Activated naive CD4-positive, alpha-beta T cell treated with anti-CD3 and anti-CD28 coated beads for 36 hours (primary cell): ENCODE measurements around the gene UVSSA. TPM values are rescaled to one million over a fixed set of nuclear protein-coding genes. Genes with fewer than 3 reads are reported as not detected.
"Not testable (repeated sequence)": the region's sequence is repeated elsewhere in the genome, so short reads cannot be mapped to it uniquely, and the experiment has no call there.

Source experiments
- CTCF ChIA-PET: fragments of 350-600 bp; sonication (Branson Sonifier 250); formaldehyde crosslinking; loops from one replicate; lab custom pipeline; 2021; ENCODE audit warnings: antibody characterized with exemption; lab: Charles Lee
- DNase-seq: peaks from one replicate; pipeline ENCODE4 v3.0.0-alpha.2; 2020
- H3K27ac Mint-ChIP-seq: one replicate; pipeline ENCODE4 v1.8.0; 2021; ENCODE audit warnings: mild to moderate bottlenecking, mixed read lengths
- H3K27me3 Mint-ChIP-seq: one replicate; pipeline ENCODE4 v1.8.0; 2021; ENCODE audit warnings: low read depth, mixed read lengths
- H3K36me3 Mint-ChIP-seq: one replicate; pipeline ENCODE4 v1.8.0; 2021; ENCODE audit warnings: low read depth, mixed read lengths
- H3K4me1 Mint-ChIP-seq: one replicate; pipeline ENCODE4 v1.8.0; 2021; ENCODE audit warnings: low read depth, mixed read lengths
- H3K4me3 Mint-ChIP-seq: one replicate; pipeline ENCODE4 v1.8.0; 2021; ENCODE audit warnings: mild to moderate bottlenecking, moderate library complexity, mixed read lengths
- H3K9me3 Mint-ChIP-seq: one replicate; pipeline ENCODE4 v1.8.0; 2021; ENCODE audit warnings: mixed read lengths
- intact Hi-C: fragments of 100-400 bp; cut with micrococcal nuclease; formaldehyde crosslinking; loops from one replicate; pipeline ENCODE4 v1.15.1; 2023
- total RNA-seq, 2 experiments: library from RNA; stranded (reverse); gene quantifications; one replicate each; pipeline ENCODE4 v1.2.3, GENCODE V29; 2021

UVSSA gene
- total RNA-seq, 2 experiments from 2014 or later: 20.0 to 24.3 TPM

DNA sequence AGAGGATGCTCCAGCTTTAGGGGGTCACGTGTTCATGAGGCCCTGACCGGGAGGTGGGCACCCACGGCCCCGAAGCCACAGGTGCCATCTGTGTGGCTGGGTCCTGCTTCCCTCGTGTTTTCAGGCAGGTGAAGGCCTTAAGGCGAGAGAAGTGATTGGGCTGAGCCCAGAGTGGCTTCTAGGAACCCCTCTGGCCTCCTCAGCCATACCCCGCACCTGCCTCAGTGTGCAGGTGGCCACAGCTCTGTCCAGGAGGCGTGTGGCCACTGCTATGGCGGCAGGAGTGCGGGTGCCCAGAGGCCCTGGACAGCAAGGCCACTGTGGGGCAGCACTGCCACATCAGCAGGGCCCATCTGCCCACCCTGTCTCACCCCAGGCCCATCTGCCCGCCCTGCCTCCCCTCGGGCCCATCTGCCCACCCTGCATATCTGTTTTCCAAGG lies 34.2 kb downstream of the UVSSA start:
- no peaks in the 10 kb centered on the region for H3K27me3 Mint-ChIP-seq
- no peaks in the 10 kb centered on the region for H3K4me1 Mint-ChIP-seq
- no peak overlapping the region for H3K27ac Mint-ChIP-seq
- DNase-seq: no peak
- intact Hi-C loops: no loop called here
- CTCF ChIA-PET: no interaction called here
- H3K36me3 Mint-ChIP-seq: peaks cover 5% of the 10 kb centered on the region
- H3K4me3 Mint-ChIP-seq: no peak overlapping the region
- H3K9me3 Mint-ChIP-seq: no peaks in the 10 kb centered on the region

DNA sequence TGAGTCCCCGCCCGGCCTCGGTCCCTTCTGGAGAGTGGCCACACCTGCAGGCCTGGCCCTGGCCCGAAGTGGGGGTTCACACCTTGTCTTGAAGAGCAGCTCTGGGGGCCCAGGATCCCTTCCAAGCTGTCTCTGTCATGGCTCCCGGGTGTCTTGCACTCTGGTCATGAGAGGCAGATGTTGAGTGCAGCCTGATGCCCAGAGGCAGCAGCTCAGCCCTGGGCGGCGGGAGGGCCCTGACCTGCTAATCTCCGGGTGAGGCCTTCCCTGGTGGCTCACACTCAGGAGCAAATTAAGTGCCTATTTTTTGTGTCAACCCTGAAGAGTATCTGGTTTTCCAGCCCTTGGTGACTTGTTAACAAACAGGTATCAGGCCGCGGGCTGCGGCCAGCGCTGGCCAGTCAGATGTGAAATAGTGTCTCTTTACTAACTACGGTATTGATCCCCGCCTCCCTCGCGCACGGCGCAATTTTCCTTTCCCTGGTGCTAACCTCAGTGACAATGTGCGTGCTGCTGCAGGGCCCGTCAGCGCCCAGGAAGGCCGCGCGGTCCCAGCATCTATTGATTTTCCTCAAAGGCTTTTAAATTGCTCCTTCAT lies 35.0 kb downstream of the UVSSA start:
- H3K4me1 Mint-ChIP-seq: no peaks in the 10 kb centered on the region
- CTCF ChIA-PET: no interaction called here
- DNase-seq: no peak
- H3K9me3 Mint-ChIP-seq: no peaks in the 10 kb centered on the region
- intact Hi-C loops: no loop called here
- no peaks in the 10 kb centered on the region for H3K27me3 Mint-ChIP-seq
- H3K36me3 Mint-ChIP-seq: peaks cover 9% of the 10 kb centered on the region
- H3K4me3 Mint-ChIP-seq: no peak overlapping the region
- H3K27ac Mint-ChIP-seq: no peak overlapping the region

DNA sequence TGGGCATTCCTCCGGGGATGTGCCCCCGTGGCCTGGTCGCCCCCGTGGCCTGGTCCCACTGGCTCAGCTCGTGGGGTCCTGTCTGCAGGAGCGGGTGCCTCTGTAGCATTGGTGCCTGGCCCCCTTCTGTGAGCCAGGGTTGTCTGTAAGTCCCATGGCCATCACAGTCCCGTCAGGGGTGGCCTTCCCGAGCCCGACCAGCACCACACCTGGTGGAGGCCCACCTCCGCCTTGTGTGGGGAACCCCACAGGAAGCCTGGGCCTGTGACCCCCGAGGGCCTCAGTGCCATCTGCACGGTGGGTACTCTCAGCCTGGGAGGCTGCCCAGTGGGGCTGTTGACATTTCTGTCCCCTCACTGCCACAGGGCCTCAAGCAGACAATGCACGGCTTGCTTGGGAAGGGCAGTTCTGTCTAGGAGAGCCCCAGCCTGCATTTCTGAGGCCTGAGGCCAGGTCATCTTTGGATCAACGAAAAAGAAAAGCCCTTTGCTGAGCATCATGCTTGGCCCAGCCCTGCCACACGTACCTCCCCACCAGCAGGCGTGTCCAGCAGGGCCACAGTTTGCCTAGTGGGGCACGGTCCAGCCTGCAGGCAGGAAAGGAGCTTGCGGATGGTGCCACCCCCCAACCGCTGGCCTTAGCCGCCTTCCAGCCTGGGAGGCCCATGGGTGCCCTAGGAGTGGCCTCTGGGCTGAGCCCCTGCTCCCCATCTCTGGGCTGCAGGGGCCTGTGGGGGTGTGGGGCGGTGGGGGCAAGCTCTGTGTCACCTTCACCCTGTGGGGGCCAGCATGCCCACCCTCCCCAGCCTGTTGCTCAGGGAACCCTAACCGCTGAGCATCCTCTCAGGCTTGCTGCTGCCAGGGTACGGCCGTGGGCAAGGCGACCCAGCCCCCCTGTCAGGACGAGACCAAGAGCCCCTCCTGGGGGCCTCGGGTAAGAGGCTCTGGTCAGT lies 36.0 kb downstream of the UVSSA start:
- H3K9me3 Mint-ChIP-seq: peaks cover 3% of the 10 kb centered on the region
- CTCF ChIA-PET: no interaction called here
- H3K4me1 Mint-ChIP-seq: no peaks in the 10 kb centered on the region
- peaks cover 16% of the 10 kb centered on the region for H3K36me3 Mint-ChIP-seq
- H3K27ac Mint-ChIP-seq: no peak overlapping the region
- DNase-seq: no peak
- no peaks in the 10 kb centered on the region for H3K27me3 Mint-ChIP-seq
- H3K4me3 Mint-ChIP-seq: no peak overlapping the region
- intact Hi-C loops: no loop called here

DNA sequence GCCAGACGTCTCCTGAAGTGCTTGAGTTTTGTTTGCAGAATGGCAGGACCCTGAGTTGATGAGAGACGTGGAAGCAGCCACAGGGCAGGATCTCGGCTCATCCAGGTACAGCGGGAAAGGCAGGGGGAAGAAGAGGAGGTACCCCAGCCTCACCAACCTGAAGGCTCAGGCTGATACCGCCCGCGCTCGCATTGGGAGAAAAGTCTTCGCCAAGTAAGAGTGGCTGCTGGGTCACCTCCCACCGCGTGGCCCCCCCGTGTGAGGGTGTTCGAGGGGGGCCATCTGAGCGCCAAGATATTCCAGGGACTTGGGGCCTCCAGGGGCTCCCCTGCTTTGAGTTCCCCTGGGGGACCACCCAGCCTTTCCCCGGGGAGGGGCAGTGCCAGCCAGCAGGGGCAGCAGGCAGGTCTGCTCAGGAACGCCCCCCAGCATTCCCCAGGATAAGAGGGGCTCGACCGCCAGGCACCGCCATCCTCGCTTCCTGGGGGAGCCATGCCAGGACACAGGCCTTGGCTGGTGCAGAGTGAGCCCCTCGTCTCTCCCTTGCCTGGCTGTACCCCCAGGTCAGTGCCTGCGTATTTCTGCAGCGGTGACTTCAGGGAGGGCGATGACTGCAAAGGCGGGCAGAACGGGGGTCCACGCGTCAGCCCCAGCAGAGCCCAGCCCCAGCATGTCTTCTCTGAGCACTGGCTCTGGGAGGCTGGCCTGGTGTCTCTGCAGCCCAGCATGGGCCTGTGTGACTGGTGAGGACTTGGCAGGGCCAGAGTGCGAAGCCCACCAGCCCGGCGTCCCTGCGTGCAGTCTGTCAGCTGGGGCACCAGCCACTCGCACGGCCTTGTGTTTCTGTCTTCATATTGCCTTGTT lies 37.0 kb downstream of the UVSSA start:
- peaks cover 10% of the 10 kb centered on the region for H3K9me3 Mint-ChIP-seq
- no peak overlapping the region for H3K27ac Mint-ChIP-seq
- intact Hi-C loops: no loop called here
- CTCF ChIA-PET: no interaction called here
- no peaks in the 10 kb centered on the region for H3K27me3 Mint-ChIP-seq
- H3K4me1 Mint-ChIP-seq: no peaks in the 10 kb centered on the region
- no peak for DNase-seq
- H3K36me3 Mint-ChIP-seq: peaks cover 23% of the 10 kb centered on the region
- no peak overlapping the region for H3K4me3 Mint-ChIP-seq

DNA sequence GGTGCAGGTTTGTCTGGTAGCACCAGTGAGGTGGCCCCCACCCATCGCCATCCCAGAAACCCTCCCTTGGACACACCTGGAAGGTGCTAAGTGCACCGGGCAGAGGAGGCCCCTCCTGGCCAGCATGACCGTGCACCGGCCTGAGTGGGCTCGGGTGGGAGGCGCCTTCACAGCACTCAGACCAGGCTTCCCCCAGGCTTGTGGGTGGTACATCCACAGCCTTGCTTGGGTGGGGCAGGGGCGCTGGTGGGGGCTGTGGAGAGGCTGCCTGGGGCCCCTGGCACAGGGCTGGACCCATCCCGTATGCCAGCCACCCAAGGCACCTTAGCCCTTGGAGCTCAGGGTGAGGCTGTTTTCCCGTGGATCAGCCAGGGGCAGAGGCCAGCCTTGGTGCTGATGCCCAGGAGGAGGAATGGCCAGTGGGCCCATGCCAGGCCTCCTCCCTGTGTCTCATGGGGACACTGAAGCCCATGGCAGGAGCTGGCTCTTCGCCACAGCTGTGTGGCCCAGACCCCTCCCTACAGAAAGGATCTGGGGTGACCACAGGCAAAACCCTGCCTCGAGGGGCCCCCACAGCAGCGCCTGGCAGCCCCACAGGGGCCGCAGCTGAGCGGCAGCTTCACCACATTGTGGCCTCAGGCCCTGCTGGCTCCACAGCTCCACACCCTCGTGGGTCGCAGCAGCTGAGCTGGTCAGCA lies 37.8 kb downstream of the UVSSA start:
- Mint-ChIP-seq H3K27ac (no peak overlapping the region), H3K4me1 (no peaks in the 10 kb centered on the region), H3K4me3 (no peak overlapping the region), H3K36me3 (peaks cover 28% of the 10 kb centered on the region), H3K27me3 (no peaks in the 10 kb centered on the region), H3K9me3 (peaks cover 10% of the 10 kb centered on the region)
- CTCF ChIA-PET: no interaction called here
- no peak for DNase-seq
- intact Hi-C loops: no loop called here

DNA sequence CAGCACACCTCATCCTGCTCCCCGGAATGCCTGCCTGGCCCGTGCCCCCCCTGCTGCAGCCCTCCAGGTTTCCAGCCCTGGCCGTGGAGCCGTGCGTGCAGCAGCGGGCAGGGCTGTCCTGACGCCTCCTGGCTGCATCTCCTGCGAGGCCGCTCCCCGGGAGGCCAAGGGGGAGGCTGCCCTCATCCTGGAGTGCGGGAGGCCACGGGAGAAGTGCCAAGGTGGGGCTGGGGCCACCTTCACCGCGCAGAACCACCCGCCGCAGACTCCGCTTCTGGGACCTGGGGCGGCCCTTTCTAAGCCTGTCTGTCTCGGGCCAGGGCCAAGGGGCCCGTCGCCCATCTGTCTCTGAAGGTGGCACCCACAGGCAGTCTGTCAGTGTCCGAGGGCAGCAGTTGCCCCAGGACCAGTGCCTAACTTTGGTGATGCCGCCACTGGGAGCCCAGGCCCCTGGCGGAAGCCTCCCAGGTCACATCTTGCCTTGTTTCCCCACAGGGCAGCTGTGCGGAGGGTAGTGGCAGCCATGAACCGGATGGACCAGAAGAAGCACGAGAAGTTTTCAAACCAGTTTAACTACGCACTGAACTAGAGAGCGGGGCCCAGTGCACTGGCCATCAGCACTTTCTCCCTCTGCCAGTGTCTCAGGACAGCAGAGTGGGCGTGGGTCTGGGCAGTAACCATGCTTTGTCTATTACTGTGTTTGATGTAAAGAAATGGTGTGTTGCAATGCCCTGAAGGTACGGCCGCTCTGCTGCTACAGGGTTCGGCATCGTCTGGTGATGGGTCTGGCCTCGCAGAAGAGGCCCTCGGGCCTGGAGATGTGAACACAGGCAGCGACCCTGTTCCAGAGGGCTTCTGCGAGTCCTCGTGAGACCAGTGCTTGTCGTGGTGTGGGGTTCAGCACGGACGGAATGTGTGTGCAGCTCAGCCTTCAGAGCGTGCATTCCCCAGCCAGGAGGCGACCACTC lies 38.6 kb downstream of the UVSSA start:
- H3K9me3 Mint-ChIP-seq: peaks cover 10% of the 10 kb centered on the region
- no peaks in the 10 kb centered on the region for H3K27me3 Mint-ChIP-seq
- no peak overlapping the region for H3K27ac Mint-ChIP-seq
- H3K36me3 Mint-ChIP-seq: peaks cover 31% of the 10 kb centered on the region
- no peak overlapping the region for H3K4me3 Mint-ChIP-seq
- H3K4me1 Mint-ChIP-seq: no peaks in the 10 kb centered on the region
- DNase-seq: no peak
- CTCF ChIA-PET: no interaction called here
- intact Hi-C loops: no loop called here

DNA sequence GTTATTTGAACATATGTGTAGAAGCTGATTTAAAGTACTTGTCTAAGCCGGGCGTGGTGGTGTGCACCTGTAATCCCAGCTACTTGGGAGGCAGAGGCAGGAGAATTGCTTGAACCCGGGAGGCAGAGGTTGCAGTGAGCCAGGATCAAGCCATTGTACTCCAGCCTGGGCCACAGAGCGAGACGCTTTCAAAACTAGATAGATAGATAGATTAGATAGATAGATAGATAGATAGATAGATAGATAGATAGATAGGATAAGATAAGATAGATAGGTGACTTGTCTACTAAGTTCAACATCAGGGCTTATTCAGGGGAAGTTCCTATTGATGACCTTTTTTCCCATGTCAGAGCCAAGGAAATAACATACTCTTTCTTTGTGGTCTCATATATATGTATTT lies 46.4 kb downstream of the UVSSA start:
- H3K27me3 Mint-ChIP-seq, H3K9me3 Mint-ChIP-seq, CTCF ChIA-PET, intact Hi-C loops, DNase-seq, H3K4me3 Mint-ChIP-seq, H3K4me1 Mint-ChIP-seq, H3K27ac Mint-ChIP-seq: not testable (repeated sequence)
- H3K36me3 Mint-ChIP-seq: peaks cover 24% of the 10 kb centered on the region

DNA sequence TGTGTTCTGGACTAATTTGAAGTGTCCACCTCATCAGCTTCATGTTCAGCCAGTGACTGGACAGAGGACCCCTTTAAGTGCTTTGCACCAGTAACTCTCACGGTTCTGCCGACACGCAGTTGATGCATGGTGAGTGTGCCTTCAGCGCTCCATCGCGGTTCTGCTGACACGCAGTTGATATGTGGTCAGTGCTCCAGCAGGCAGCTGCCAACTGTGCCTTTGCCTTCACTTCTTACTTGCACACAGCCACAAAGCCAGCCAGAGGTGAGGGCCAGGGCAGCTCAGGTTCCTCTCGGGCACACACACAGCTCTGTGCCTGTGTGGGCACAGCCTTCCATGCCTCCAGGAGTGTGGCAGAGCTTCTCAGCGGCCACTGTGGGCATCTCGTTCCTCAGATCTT lies 46.9 kb downstream of the UVSSA start:
- Mint-ChIP-seq H3K4me1 (no peaks in the 10 kb centered on the region), H3K9me3 (no peaks in the 10 kb centered on the region), H3K36me3 (peaks cover 19% of the 10 kb centered on the region), H3K27me3 (no peaks in the 10 kb centered on the region), H3K4me3 (no peak overlapping the region), H3K27ac (no peak overlapping the region)
- DNase-seq: no peak
- CTCF ChIA-PET: no interaction called here
- intact Hi-C loops: no loop called here

DNA sequence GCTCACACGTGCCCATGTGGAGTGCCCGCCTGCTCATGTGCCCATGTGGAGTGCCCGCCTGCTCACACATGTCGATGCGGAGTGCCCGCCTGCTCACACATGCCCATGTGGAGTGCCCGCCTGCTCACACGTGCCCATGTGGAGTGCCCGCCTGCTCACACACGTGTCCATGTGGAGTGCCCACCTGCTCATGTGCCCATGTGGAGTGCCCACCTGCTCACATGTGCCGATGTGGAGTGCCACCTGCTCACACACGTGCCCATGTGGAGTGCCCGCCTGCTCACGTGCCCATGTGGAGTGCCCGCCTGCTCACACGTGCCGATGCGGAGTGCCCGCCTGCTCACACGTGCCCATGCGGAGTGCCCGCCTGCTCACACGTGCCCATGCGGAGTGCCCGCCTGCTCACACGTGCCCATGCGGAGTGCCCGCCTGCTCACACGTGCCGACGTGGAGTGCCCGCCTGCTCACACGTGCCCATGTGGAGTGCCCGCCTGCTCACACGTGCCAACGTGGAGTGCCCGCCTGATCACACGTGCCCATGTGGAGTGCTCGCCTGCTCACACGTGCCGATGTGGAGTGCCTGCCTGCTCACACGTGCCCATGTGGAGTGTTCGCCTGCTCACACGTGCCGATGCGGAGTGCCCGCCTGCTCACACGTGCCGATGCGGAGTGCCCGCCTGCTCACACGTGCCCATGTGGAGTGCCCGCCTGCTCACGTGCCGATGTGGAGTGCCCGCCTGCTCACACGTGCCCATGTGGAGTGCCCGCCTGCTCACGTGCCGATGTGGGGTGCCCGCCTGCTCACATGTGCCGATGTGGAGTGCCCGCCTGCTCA lies 47.8 kb downstream of the UVSSA start:
- H3K4me3 Mint-ChIP-seq, CTCF ChIA-PET, H3K27ac Mint-ChIP-seq, DNase-seq, intact Hi-C loops, H3K27me3 Mint-ChIP-seq, H3K4me1 Mint-ChIP-seq, H3K9me3 Mint-ChIP-seq: not testable (repeated sequence)
- peaks cover 14% of the 10 kb centered on the region for H3K36me3 Mint-ChIP-seq

DNA sequence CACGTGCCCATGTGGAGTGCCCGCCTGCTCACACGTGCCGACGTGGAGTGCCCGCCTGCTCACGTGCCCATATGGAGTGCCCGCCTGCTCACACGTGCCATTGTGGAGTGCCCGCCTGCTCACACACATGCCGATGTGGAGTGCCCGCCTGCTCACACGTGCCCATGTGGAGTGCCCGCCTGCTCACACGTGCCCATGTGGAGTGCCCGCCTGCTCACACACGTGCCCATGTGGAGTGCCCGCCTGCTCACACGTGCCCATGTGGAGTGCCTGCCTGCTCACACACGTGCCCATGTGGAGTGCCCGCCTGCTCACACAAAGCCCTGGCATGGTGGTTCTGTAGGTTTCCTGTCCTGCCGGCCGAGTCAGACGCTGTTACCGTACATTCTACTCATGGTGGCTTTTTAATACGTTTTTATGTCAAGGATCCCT lies 48.4 kb downstream of the UVSSA start:
- H3K27ac Mint-ChIP-seq, DNase-seq, H3K27me3 Mint-ChIP-seq, CTCF ChIA-PET, intact Hi-C loops, H3K9me3 Mint-ChIP-seq, H3K4me3 Mint-ChIP-seq, H3K4me1 Mint-ChIP-seq: not testable (repeated sequence)
- H3K36me3 Mint-ChIP-seq: peaks cover 10% of the 10 kb centered on the region
